Islet precursor cell (in vitro differentiated cells): ENCODE results near the gene SLC38A3.
A peak's percentile ranks its signal among the peaks of the same experiment; 100 is the strongest.

Experiments used
- DNase-seq: peaks from one replicate; pipeline ENCODE4 v3.0.0-alpha.2; 2018

The SLC38A3 gene

DNA sequence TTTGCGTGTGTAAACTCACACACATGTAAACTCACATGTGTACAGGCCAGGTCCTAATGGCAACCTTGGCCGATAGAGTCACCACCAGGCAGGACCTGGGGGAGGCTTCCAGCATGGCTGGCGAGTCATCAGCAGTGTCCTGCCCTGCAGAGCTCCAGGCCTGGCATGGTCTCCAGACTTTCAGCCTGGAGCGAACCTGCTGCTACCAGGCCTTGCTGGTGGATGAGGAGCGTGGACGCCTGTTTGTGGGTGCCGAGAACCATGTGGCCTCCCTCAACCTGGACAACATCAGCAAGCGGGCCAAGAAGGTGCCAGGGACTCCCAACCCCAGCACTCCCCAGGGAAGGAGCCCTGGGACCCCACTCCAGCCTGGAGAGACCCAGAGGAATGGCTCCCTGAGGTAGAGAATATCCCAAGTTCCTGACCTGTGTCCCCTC, 64.9 kb downstream of the SLC38A3 start:
- peak; percentile 78 for DNase-seq

DNA sequence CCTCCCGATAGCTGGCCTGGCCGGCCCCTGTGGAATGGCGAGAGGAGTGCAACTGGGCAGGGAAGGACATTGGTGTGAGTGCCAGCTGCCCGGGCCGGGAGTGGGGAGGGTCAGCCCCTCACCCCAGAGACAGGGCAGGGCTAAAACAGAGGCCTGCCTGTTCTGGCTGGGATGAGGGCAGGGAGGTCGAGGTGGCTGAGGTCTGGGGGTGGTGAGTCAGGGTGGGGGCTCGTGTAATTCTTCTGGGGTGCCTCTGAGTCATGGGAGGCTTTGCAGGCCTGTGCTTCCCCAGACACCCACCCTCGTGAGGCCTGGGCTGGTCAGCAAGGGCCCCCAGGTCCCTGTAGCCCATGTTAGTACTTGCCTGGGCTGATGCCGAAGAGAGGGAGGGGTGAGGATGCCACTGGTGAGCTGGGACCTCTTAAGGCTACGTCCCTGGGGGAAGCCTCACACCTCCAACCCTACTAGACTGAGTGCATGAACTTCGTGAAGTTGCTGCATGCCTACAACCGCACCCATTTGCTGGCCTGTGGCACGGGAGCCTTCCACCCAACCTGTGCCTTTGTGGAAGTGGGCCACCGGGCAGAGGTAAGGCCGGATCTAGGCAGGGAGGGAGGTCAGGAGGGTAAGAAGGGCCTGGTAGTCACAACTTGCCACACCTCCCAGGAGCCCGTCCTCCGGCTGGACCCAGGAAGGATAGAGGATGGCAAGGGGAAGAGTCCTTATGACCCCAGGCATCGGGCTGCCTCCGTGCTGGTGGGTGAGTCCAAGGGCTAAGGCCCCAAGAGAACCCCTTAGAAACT, 65.6 kb downstream of the SLC38A3 start:
- DNase-seq, result no peak
